ENCODE data around the gene AMH. TPM values are rescaled to one million over a fixed set of nuclear protein-coding genes. Genes with fewer than 3 reads are reported as not detected.
A peak's percentile ranks its signal among the peaks of the same experiment; 100 is the strongest.

AMH gene
- total RNA-seq, 1 experiment from 2014 or later = 42.8 TPM

- DNase-seq (ENCODE audit: low read depth, low spot score) = no peak
- H3K9me3 ChIP-seq (ENCODE audit: control insufficient read depth in 1 of 2, insufficient read depth in 1 of 2, low read depth in 1 of 2, low read length in 2 of 2) = no peaks in the 10 kb centered on the region
- peaks cover 78% of the 10 kb centered on the region for H3K79me2 ChIP-seq (ENCODE audit: insufficient read depth, low read length)
- BruUV-seq (replicated peaks) = no TSS peak
- H3K9me2 ChIP-seq (ENCODE audit: insufficient read depth) = no peaks in the 10 kb centered on the region
- peak overlapping the region; percentile 99 for H3K9ac ChIP-seq (ENCODE audit: low read length)
- H3K4me3 ChIP-seq (replicated peaks in 1 of 2; ENCODE audit: low read depth in 1 of 2, low read length in 2 of 2) = peak overlapping the region; percentile 83 to 92
- ATAC-seq = no peak
- H3K27me3 ChIP-seq (ENCODE audit: insufficient read depth, low read length) = no peaks in the 10 kb centered on the region
- peaks cover 17 to 47% of the 10 kb centered on the region in 2 experiments; a peak in 3 of 4 replicates for H3K4me1 ChIP-seq (ENCODE audit: control insufficient read depth in 1 of 2, insufficient read depth in 2 of 2, low read length in 2 of 2)
- intact Hi-C loops (cut with micrococcal nuclease) = loop anchor here (1.0 to 5.0 kb wide), 3 partner anchors 37 to 155 kb away; partner anchors contain the start of gene DOT1L
- H3K27ac ChIP-seq (ENCODE audit: low read depth, low read length) = peak overlapping the region; percentile 95
- H3K4me2 ChIP-seq (ENCODE audit: low read length) = peak overlapping the region; percentile 80
- no peak for TF ChIP-seq ZNF274 (IDR thresholded peaks at IDR 0.05; ENCODE audit: low read depth, low read length)
- TF ChIP-seq CBX3 (IDR thresholded peaks at IDR 0.05; ENCODE audit: low read depth) = no peak
- TF ChIP-seq YY1 (IDR thresholded peaks at IDR 0.05; ENCODE audit: extremely low read depth, insufficient replicate concordance, low read depth, low read length) = peak; percentile 42
- TF ChIP-seq, protein P1, sequence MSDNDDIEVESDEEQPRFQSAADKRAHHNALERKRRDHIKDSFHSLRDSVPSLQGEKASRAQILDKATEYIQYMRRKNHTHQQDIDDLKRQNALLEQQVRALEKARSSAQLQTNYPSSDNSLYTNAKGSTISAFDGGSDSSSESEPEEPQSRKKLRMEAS (IDR thresholded peaks at IDR 0.05) = no peak
- peak; percentile 75 for TF ChIP-seq POLR2AphosphoS5 (IDR thresholded peaks at IDR 0.05; ENCODE audit: low read depth, low read length)
- H4K20me1 ChIP-seq (ENCODE audit: insufficient read depth) = peaks cover 26% of the 10 kb centered on the region; the same call in 1 of the 2 replicates
- POLR2A ChIA-PET = no interaction called here
- H2AFZ ChIP-seq (ENCODE audit: low read depth, low read length, poor library complexity, severe bottlenecking) = no peak overlapping the region
- CTCF ChIA-PET = interaction anchor here (0.7 to 1.4 kb wide), 3 partner anchors 80 to 149 kb away, joined by 3 to 5 read pairs (median 3); no protein-coding TSS in a partner anchor
- H3K36me3 ChIP-seq (ENCODE audit: control insufficient read depth in 1 of 2, insufficient read depth in 2 of 2, low read length in 2 of 2) = peaks cover 9 to 43% of the 10 kb centered on the region in 2 experiments
- RAD21 ChIA-PET (ENCODE audit: low non-redundant PET in 1 of 2, low total read pairs in 2 of 2, uncharacterized antibody in 2 of 2, unreplicated experiment in 2 of 2) = interaction anchor here in 1 of 2 experiments (0.6 to 0.7 kb wide), 2 partner anchors 62 to 79 kb away, joined by 3 read pairs; no protein-coding TSS in a partner anchor
Observed at GRCh38 chr19:2236064-2236313, 13.1 kb upstream of the AMH start.

GRCh38 chr19:2236314-2237050 lies 12.6 kb upstream of the AMH start, which contains the start of the genes PLEKHJ1 and SF3A2:
PLEKHJ1 (minus strand) TSS chr19:2236329; CDS start chr19:2236248, 81 bp downstream.
SF3A2 (plus strand) TSS chr19:2236824; CDS start chr19:2243419, 6,595 bp downstream.
- Histone ChIP-seq H3K9me3 (ENCODE audit: control insufficient read depth in 1 of 2, insufficient read depth in 1 of 2, low read depth in 1 of 2, low read length in 2 of 2) (no peaks in the 10 kb centered on the region), H3K4me2 (ENCODE audit: low read length) (peak within 1 kb of the TSS; percentile 80), H3K36me3 (ENCODE audit: control insufficient read depth in 1 of 2, insufficient read depth in 2 of 2, low read length in 2 of 2) (peaks cover 9 to 47% of the 10 kb centered on the region in 2 experiments), H3K9me2 (ENCODE audit: insufficient read depth) (no peaks in the 10 kb centered on the region), H3K79me2 (ENCODE audit: insufficient read depth, low read length) (peaks cover 83% of the 10 kb centered on the region), H3K27ac (ENCODE audit: low read depth, low read length) (peak within 1 kb of the TSS; percentile 95), H3K9ac (ENCODE audit: low read length) (peak within 1 kb of the TSS; percentile 99), H3K4me3 (replicated peaks in 1 of 2; ENCODE audit: low read depth in 1 of 2, low read length in 2 of 2) (peak within 1 kb of the TSS; percentile 83 to 92), H4K20me1 (ENCODE audit: insufficient read depth) (peaks cover 29% of the 10 kb centered on the region; the same call in 1 of the 2 replicates), H3K27me3 (ENCODE audit: insufficient read depth, low read length) (no peaks in the 10 kb centered on the region), H3K4me1 (ENCODE audit: control insufficient read depth in 1 of 2, insufficient read depth in 2 of 2, low read length in 2 of 2) (peaks cover 17 to 49% of the 10 kb centered on the region in 2 experiments; a peak in 3 of 4 replicates), H2AFZ (ENCODE audit: low read depth, low read length, poor library complexity, severe bottlenecking) (no peak within 1 kb of the TSS)
- DNase-seq (ENCODE audit: low read depth, low spot score) (peak; percentile 94), ATAC-seq (peak; percentile 77)
- intact Hi-C loops (cut with micrococcal nuclease) = loop anchor here (1.0 to 5.0 kb wide), 3 partner anchors 37 to 155 kb away; partner anchors contain the start of gene DOT1L
- ChIA-PET CTCF (interaction anchor here (0.7 to 1.4 kb wide), 3 partner anchors 81 to 149 kb away, joined by 3 to 5 read pairs (median 3); no protein-coding TSS in a partner anchor), RAD21 (ENCODE audit: low non-redundant PET in 1 of 2, low total read pairs in 2 of 2, uncharacterized antibody in 2 of 2, unreplicated experiment in 2 of 2) (interaction anchor here (0.7 to 1.0 kb wide), 2 partner anchors 79 to 81 kb away, joined by 3 to 4 read pairs; no protein-coding TSS in a partner anchor), POLR2A (no interaction called here)
- BruUV-seq (replicated peaks) = no TSS peak
- TF ChIP-seq, protein P1 (IDR thresholded peaks at IDR 0.05) = peak; percentile 98
- TF ChIP-seq SP1 (IDR thresholded peaks at IDR 0.05; ENCODE audit: low read depth) = peak; percentile 52; the same call in 1 of the 2 replicates
- TF ChIP-seq, protein P2, sequence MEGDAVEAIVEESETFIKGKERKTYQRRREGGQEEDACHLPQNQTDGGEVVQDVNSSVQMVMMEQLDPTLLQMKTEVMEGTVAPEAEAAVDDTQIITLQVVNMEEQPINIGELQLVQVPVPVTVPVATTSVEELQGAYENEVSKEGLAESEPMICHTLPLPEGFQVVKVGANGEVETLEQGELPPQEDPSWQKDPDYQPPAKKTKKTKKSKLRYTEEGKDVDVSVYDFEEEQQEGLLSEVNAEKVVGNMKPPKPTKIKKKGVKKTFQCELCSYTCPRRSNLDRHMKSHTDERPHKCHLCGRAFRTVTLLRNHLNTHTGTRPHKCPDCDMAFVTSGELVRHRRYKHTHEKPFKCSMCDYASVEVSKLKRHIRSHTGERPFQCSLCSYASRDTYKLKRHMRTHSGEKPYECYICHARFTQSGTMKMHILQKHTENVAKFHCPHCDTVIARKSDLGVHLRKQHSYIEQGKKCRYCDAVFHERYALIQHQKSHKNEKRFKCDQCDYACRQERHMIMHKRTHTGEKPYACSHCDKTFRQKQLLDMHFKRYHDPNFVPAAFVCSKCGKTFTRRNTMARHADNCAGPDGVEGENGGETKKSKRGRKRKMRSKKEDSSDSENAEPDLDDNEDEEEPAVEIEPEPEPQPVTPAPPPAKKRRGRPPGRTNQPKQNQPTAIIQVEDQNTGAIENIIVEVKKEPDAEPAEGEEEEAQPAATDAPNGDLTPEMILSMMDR (IDR thresholded peaks at IDR 0.05 in 2 of 3, conservative IDR thresholded peaks at IDR 0.05 in 1 of 3; ENCODE audit: borderline replicate concordance in 1 of 3, insufficient read depth in 1 of 3, low read depth in 2 of 3, low read length in 2 of 3) = peak; percentile 87 to 98 (median 96)
- TF ChIP-seq POLR2A (IDR thresholded peaks at IDR 0.05; ENCODE audit: borderline replicate concordance, extremely low read depth, insufficient read depth, insufficient read length) = peak; percentile 82
- TF ChIP-seq RAD21 (IDR thresholded peaks at IDR 0.05; ENCODE audit: low read depth) = peak; percentile 97
- TF ChIP-seq POLR2AphosphoS5 (IDR thresholded peaks at IDR 0.05; ENCODE audit: low read depth, low read length) = peak; percentile 74
- peak; percentile 87 for TF ChIP-seq SIN3A (IDR thresholded peaks at IDR 0.05; ENCODE audit: low read depth)
- no peak for TF ChIP-seq ATF3 (IDR thresholded peaks at IDR 0.05)
- TF ChIP-seq EGR1 (IDR thresholded peaks at IDR 0.05; ENCODE audit: low read depth) = peak; percentile 99
- TF ChIP-seq FOSL1 (IDR thresholded peaks at IDR 0.05; ENCODE audit: low read depth) = no peak
- no peak; the same call in 1 of the 2 replicates for TF ChIP-seq ELF1 (IDR thresholded peaks at IDR 0.05; ENCODE audit: borderline replicate concordance, low read depth)

Data from HCT116 (cell line).